Right hindlimb (tissue), 1 donor: ENCODE measurements around the gene KLK10.

Source experiments
- DNase-seq: peaks from one replicate; pipeline ENCODE4 v3.0.0-alpha.2; 2018

The KLK10 gene

GRCh38 chr19:50963381-50963780 lies 56.1 kb downstream of the KLK10 start:
- no peak for DNase-seq
